HG03280 (cell line): Measurements from ENCODE around the gene MOCOS.

Source experiments
- ATAC-seq: cut with Tn5 transposase; IDR thresholded peaks from one replicate; pipeline ENCODE4 v1.9.1; 2021; ENCODE audit warnings: mild to moderate bottlenecking, moderate library complexity; ENCODE audit not compliant: unreplicated experiment

The MOCOS gene

DNA sequence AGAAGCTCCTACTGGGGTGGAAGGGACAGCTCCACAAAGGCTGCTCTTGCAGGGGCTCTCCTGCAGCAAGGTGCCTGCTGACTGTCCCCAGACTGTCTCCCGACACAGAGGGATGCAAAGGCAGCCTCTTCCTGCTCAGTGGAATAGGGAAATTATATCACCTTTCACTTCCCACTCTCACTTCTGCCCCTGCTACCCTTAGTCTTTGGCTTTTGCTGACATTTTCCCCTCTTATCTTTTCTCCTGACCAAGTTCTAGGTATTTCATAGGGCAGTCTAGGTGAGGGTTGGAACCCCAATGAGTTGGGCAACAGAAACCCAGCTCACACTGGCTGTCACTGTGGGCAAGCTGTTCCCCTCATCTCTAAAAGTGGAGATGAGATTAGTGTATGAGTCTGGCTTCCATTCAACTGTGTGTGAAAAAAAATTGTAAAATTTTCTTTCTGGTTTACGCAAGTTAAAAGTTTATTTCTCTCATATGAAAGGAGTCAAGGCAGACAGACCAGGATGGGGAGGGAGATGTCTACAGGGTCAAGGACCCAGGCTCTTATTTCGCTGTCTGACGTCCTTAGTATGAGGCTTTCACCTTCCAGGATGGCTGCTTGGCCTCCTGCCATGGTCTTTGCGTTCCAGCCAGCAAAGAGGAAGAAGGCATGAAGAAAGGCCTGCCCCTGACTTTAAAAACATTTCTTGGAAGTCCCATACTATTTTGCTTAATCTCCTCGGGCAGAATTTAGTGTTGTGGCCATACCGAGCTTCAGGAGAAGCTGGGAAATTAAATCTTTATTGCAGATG is 7.5 kb upstream of the MOCOS start:
- no peak for ATAC-seq

DNA sequence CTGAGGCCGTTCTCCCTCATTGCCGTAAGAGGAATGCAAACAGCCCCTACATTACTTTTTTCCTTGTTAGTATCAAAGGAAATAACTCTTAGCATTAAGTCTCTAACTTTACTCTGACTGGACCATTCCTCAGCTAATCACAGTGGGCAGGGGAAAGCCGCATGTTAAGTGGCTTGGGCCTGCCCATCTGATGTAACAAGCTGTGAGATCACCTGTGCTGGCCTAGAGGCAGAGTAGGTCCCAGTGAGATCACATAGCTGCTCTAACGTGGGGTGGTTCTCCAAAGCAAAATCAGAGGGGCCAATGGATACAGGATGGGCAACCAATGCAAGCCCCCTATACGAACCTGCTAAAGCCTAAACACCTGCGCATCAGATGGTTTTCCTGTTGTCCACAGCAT is 5.9 kb upstream of the MOCOS start:
- ATAC-seq = no peak

DNA sequence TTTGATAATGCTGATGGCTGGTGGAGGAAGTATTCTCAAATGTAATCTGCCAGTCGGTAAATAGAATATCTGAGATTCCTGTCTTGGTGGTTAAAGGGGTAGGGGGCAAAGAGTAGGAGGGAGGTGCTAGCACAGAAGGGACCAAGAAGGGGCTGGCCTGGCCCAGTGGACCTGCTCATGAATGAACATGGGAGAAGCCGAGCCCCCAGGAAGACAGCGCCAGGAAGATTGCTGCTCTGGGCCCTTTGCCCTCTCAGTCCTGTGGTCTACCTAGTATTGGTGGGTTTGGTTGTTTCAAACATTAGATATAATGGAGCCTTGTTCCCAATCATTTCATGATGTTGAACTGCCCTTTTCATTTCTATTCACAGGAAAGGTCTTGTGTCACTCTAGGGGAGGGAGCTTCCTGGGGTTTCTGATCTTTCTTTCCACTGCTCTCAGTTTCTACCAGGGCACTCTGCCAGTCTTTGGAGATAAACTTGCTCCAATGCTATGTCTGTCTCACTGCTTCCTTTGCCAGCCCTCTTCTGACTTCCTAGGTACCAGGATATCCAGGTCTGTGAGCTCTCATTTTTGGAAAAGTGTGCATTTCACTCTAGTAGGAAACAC is 5.3 kb upstream of the MOCOS start:
- ATAC-seq = no peak

DNA sequence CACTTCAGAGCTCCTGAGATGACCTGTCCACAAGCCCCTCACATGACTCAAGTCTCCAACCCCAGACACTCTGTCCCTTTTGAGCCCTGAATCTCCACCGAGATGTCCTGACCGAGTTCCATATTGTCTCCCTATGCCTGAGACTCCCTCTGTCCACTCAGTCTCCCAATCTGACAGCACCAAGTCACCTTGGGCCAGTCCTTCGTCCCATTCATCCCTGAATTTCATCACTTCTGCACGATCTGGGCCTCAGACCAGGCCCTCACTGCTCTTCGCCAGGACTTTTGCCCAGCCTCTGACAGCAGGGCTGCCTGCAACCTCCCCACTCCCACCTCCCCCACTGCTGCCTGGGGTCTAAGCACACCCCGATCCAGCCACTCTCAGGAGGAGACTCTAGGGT is 4.3 kb upstream of the MOCOS start:
- no peak for ATAC-seq

DNA sequence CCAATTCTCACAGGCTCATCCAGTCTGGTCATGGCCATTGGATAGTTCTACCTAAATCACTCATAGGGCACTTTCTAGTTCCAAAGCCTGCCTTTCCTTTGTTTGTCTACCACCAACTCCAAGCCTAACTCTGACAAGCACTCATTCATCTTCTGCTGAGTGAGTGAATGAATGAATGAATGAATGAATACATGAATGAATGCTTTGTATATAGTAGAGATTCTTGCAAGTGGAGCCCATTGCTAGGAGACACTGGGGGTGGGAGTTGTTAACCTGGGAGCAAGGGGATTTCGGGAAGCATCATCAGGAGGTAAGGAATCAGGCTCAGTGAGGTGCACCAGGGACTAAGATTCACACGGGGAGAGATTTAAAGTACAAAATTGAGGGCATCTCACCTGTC is 3.3 kb upstream of the MOCOS start:
- no peak for ATAC-seq

DNA sequence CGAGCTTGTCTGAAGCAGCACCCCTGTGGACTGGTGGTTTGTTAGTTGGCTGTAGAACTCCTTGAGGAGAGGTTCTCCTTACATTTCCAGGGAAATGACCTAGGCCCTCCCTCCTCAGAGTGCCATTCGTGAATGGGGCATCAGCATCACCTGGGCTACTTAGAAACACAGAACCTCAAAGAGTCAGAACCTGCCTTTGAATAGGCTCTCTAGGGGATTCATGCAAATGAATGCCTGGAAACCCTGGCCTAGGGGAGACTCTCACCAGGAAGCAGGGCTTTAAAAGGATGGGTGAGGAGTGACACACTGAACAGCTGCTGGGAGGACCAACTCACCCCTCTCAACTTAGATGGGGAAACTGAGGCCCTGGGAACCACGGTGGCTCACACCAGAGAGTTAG is 2.1 kb upstream of the MOCOS start:
- no peak for ATAC-seq

DNA sequence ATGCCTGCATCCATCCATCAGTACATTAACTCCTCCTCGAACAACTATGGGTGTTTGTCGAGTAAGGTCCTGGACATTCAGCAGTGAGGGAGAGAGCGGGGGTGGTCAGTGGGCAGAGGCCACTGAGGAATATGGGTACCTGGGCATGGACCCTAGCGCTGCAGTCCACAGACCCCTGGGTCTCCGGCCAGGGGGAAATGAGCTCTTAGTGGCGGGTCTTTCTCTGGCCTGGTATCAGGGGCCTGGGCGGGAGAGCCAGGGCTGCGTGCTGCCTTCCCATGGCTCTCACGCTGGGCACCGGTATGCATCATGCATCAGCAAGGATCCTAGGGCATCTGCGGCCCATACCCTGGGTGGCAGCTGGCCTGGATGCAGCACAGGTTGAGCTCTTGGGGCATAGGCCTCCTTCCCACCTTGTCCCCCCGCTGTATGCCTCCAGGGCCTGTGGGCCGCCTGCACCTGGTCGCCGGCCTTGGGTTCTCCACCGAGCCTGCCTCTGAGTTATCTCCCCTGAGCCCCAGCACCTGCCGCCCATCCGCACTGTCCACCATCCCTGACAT is 1.3 kb upstream of the MOCOS start:
- no peak for ATAC-seq

DNA sequence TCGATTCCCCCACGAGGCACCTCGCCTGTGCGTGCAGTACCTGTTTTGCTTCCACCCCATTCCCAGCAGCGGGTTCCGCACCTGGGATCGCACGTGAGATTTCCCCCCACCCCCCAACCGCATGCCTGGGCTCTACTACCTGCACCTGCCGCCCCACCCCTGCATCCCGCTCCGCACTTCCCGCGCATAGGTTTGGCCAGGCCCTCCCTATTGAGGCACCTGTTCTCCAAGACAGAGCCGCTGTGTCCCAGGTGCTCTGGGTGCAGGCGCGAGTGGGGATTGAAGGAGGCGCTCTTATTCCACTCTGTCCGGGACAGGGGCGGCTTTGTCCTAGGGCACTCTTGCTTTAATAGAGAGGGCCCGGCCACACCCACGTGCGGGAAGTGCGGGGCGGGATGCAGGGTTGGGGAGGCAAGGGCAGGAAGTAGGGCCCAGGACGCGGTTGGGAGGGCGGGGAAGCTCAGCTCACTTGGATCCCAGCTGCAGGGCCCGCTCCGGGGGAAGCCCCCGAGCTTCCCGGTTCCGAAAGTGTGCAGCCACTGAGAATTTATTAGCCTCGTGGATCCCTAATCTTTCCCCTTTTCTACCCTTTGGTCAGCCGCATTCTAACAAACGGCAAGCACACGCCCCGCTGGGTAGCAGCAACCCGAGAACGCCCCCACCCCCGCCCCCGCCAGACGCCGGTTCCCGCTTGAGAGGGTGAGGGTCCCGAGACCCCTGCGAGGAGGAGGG is 670 bp upstream of the MOCOS start:
- ATAC-seq = no peak

DNA sequence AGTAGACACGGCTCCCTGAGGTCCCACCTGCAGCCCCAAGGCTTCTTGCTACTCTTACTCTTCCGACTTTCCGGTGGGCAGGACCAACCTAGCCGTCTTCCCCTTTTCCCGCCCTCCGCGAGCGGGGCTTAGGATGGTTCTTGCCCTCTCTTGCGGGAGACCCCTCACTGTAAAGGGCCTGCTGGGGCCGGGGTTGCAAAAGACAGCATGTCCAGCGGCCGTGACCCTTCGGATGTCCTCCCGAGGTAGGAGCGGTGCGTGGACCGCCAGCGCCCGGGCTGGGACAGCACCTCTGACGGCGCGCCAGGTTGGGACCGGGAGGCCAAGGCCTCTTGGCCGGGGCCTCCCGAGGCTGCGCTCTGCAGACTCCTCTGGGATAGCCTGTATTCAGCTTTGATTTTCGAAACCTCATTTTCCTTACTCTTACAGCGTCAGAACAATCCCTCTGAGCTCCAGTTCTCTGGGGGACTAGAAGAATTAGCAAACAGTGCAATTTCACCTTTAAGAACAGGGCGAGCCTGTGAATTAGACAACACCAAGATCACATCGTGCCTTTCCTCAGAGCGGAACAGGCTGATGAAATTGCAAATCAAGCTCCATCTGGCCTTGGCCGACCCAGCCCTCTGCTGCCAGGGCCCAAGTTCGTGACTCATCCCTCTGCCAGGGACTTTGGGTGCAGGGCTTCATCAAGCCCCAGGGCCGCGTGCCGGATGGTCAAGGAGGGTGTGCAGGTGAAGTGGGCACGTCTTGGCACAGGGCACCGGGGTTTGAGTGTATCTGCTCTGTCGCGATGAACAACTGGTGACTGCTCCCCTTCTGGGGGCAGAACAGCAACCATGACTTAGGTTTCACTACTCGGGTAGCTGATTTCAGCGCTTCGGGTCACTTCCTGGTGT is 777 bp downstream of the MOCOS start:
- no peak for ATAC-seq

DNA sequence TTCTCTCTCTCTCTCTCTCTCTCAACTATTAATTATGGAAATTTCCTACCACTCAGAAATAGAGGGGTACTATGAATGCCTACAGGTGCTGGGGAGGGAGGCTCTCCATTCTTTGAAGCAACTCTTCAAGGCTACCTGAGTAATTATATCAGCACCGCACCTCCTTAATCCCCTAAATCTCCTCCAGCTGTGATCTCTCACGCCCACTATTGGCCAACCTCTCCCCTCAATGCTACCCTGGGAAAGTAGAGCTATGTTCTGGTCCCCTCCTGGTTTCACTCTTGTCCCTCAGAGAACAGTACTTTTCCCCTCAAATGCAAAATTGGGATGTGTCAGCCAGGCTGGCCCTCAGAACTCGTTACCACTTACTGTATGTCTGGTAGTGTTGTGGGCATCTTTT is 1.6 kb downstream of the MOCOS start:
- no peak for ATAC-seq

DNA sequence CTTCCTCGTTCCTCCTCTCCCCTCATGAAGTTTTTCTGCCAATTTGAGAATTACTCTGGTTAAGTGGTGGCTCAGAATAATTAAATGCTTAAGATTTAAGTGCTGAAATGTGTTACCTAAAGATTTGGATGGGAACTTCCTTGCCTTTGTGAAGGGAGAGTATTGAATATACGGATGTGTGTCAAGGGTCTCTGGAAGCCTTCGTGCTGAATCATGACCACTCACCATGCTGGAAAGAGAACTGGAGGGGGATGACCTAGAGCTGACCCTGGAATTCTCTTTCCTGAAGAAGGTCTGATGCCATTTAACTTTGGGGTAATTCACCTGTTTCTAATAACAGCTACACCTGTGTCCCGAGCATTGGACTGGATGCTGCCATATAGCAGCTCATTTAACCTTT is 2.2 kb downstream of the MOCOS start:
- ATAC-seq = no peak

DNA sequence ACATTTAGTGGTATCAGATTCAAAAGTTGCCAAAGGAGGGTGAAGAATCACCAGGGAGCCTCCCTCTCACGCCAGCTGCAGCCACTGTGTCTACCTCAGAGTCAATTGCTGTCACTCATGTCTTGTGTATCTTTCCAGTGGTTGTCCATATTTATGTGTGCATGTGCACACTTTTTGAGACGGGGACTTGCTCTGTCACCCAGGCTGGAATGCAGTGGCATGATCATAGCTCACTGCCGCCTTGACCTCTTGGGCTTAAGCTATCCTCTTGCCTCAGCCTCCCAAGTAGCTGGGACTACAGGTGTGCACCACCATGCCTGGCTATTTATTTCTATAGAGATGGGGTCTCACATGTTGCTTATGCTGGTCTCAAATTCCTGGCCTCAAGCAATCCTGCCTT is 4.0 kb downstream of the MOCOS start:
- ATAC-seq = no peak

DNA sequence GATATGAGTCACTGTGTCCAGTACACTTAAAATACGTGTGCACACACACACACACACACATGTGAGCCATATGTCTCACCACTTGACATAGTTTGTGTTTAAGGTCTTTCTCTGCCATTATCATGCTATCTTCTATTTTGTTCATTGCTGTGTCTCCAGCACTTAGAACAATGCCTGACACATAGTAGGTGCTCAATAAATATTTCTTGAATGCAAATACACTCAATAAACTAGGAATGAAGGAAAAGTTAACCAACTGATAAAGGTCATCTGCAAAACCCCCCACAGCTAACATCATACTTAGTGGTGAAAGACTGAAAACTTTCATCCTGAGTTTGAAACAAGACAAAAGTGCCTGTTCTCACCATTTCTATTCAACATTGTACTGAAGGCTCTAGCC is 4.4 kb downstream of the MOCOS start:
- ATAC-seq = no peak

DNA sequence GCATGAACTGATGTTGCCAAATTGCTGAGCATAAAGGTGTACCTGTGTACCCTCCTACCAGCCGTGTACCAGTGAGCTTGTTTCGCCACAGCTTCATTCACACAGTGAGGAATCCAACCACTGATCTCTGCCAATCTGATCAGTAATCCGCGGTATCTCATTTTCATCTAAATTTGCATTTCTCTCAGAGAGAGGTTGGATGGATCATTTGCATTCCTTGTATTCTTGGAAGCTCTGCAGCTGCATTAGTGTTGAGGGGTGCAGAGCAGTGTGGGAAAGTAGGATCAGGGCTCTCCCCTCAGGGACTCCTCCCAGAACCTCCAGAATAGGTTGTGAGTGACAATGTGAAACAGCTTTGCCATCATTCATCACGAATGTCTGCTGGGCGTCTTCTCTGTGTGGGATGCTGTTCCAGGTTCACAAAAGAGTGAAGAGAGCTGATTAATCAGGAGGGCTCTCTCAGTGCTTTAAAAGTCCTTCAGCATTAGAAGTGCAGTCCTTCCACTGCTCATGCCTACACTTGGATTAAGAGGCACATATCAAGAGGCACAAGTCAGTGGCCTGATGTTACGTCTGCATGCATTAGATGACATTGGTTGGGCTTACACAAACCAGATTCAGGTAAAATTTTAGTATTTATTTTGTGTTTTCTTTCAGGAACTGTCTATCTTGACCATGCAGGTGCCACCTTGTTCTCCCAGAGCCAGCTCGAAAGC is 7.5 kb downstream of the MOCOS start:
- no peak for ATAC-seq

DNA sequence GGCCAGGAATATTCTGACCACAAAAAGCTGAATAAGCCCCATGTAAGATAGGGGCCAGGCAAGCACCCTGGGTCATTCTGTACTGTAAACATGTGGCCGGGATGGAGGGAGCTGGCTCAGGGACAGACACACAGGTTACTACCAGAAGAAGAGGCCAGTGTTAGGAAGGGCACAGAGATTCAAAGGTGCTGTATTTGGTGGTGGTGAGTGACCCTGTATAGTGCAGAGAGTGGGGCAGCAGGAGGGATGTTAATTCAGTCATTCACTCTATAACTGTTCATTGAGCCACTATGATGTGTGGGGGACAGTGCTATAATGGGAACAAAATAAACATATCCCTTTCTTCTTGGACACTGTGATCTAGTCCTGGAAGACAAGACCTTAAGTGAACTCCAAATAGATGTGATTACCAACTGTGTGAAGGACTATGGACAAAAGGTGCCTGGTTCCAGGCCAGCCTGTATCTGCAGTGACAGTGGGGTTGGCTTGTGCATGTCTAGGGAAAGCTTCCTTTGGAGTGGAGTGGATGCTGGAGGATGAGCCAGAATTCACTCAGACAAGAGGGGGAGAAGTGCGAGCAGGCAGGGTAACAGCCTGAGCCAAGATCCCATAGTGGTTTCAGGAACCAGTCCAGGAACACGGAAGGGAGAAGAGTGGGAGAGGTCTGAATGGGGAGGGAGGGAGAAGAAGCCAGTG is 8.3 kb downstream of the MOCOS start:
- ATAC-seq = no peak

DNA sequence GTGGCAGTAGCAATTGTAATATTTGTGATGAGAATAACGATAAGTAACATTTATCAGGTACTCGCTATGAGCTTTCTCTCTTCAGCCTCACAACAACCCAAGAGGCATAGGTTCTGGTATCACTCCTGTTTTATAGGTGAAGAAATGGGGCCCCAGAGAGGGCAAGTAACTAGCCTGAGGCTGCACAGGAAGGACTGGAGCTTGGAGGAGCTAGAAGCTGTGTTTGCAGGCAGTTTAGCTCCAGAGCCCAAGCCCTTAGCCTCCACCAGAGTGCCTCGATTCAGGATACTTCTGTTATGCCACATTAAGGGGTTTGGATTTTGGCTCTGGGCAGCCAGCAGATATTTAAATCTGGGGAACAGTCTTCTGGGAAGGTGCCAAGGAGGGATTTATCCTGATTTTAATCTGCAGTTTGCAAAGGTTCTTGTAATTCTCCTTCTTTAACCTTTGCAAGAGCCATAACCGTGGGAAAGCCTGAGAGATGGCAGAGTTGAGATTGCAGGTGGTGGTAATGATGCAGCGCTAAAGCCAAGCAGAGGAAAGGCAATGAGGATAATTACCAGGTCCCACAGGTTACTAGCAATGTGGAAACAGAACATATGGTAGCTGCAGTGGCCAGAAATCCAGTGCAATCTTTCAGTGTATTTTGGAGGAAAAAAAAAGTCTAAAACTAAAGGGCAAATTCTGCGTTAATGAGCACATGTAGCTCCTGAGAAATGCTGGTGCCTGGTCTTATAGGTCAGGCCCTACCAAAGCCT is 9.1 kb downstream of the MOCOS start:
- ATAC-seq = no peak

DNA sequence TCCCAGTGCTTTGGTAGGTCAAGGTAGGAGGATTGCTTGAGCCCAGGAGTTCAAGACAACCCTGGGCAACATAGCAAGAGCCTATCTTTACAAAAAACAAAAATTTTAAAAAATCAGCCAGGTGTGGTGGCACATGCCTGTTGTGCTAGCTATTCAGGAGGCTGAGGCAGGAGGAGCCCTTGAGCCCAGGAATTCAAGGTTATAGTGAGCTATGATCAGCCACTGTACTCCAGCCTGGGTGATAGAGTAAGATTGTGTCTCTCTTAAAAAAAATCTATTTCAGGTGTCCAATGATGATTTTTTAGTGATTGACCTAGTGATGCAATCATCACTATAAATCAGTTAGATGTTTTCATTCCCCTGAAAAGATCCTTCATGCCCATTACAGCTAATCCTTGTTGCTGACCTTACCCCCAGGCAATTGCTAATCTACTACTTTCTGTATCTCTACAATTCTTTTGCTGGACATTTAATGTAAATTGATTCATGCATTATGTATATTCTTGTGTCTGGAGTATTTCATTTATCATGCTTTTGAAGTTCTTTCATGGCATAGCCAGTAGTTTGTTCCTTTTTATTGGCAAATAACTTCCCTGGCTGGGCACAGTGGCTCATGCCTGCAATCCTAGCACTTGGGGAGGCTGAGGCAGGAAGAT is 10.3 kb downstream of the MOCOS start:
- ATAC-seq = no peak

DNA sequence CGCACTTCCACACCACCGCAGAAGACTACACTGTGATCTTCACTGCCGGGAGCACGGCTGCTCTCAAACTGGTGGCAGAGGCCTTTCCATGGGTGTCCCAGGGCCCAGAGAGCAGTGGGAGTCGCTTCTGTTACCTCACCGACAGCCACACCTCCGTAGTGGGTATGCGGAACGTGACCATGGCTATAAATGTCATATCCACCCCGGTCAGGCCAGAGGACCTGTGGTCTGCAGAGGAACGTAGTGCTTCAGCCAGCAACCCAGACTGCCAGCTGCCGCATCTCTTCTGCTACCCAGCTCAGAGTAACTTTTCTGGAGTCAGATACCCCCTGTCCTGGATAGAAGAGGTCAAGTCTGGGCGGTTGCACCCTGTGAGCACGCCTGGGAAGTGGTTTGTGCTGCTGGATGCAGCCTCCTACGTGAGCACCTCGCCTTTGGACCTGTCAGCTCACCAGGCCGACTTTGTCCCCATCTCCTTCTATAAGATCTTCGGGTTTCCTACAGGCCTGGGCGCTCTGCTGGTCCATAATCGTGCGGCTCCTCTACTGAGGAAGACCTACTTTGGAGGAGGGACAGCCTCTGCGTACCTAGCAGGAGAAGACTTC is 12.5 kb downstream of the MOCOS start:
- no peak for ATAC-seq
